Upper lobe of left lung (tissue), 4 donors: ENCODE data around the gene ZNF391.

Experiments used
- CTCF ChIP-seq, 6 experiments: fragments of 450-650 bp in 4 of 6; fragments of 200-600 bp in 2 of 6; sonication (generic) in 2 of 6; IDR thresholded peaks; one replicate each; pipeline ENCODE4 v1.5.1; 2016 to 2019; ENCODE audit warnings: antibody characterized with exemption in 6 of 6
- POLR2A ChIP-seq, 4 donors: fragments of 450-650 bp; IDR thresholded peaks; one replicate each; pipeline ENCODE4 v1.5.1; 2016 to 2017; ENCODE audit warnings: antibody characterized with exemption in 4 of 4, mild to moderate bottlenecking in 2 of 4
- POLR2AphosphoS5 ChIP-seq, 2 donors: sonication (generic); formaldehyde crosslinking; IDR thresholded peaks; one replicate each; pipeline ENCODE4 v1.5.1; 2017; ENCODE audit warnings: antibody characterized with exemption in 2 of 2

- TF ChIP-seq CTCF (IDR thresholded peaks at IDR 0.05) (no peak), POLR2AphosphoS5 (IDR thresholded peaks at IDR 0.05) (no peak), POLR2A (IDR thresholded peaks at IDR 0.05) (no peak)
Measured at GRCh38 chr6:27439371-27439770, 50.8 kb downstream of the ZNF391 start.
